Activated CD8-positive, alpha-beta T cell treated with anti-CD3 and anti-CD28 coated beads, Interleukin-2, amount 10 ng/mL, durations not matched to agents 7 days and 5 days (primary cell): ENCODE measurements around the gene WDR83. TPM values are rescaled to one million over a fixed set of nuclear protein-coding genes. Genes with fewer than 3 reads are reported as not detected.
"Not testable (repeated sequence)": the region's sequence is repeated elsewhere in the genome, so short reads cannot be mapped to it uniquely, and the experiment has no call there.

Source experiments
- ATAC-seq: fragments of 150-1000 bp; cut with Tn5 transposase; one replicate; pipeline ENCODE4 v1.10.0; 2021; ENCODE audit warnings: moderate library complexity
- CTCF ChIA-PET: fragments of 350-600 bp; sonication (Branson Sonifier 250); formaldehyde crosslinking; loops from one replicate; lab custom pipeline; 2021; ENCODE audit warnings: antibody characterized with exemption; lab: Charles Lee
- POLR2A ChIA-PET: fragments of 350-600 bp; sonication (Branson Sonifier 250); formaldehyde crosslinking; loops from one replicate; lab custom pipeline; 2021; ENCODE audit warnings: antibody characterized with exemption; lab: Charles Lee
- DNase-seq: peaks from one replicate; pipeline ENCODE4 v3.0.0-alpha.2; 2020
- H3K27ac Mint-ChIP-seq: one replicate; pipeline ENCODE4 v1.8.0; 2021; ENCODE audit warnings: mild to moderate bottlenecking, mixed read lengths
- H3K27me3 Mint-ChIP-seq: one replicate; pipeline ENCODE4 v1.8.0; 2021; ENCODE audit warnings: low read depth, mixed read lengths
- H3K36me3 Mint-ChIP-seq: one replicate; pipeline ENCODE4 v1.8.0; 2021; ENCODE audit warnings: low read depth, mixed read lengths
- H3K4me1 Mint-ChIP-seq: one replicate; pipeline ENCODE4 v1.8.0; 2021; ENCODE audit warnings: low read depth, mixed read lengths
- H3K4me3 Mint-ChIP-seq: one replicate; pipeline ENCODE4 v1.8.0; 2021; ENCODE audit warnings: mild to moderate bottlenecking, mixed read lengths
- H3K9me3 Mint-ChIP-seq: one replicate; pipeline ENCODE4 v1.8.0; 2022; ENCODE audit warnings: mixed read lengths; ENCODE audit not compliant: insufficient read depth
- total RNA-seq, 2 experiments: library from RNA; stranded (reverse); gene quantifications; one replicate each; pipeline ENCODE4 v1.2.3, GENCODE V29; 2021

The WDR83 gene
- total RNA-seq, 2 experiments from 2014 or later, result 16.4 to 19.4 TPM

GRCh38 chr19:12672744-12673143 is 6.1 kb downstream of the WDR83 start:
- CTCF ChIA-PET, result interaction anchor here (1.2 to 2.3 kb wide), 10 partner anchors 9 to 177 kb away, joined by 3 to 13 read pairs (median 6); partner anchors contain the start of genes DHPS, FBXW9, ZNF490 and ZNF791
- ATAC-seq, result no peak
- no peak overlapping the region for H3K4me3 Mint-ChIP-seq
- no peaks in the 10 kb centered on the region for H3K27me3 Mint-ChIP-seq
- H3K9me3 Mint-ChIP-seq, result no peaks in the 10 kb centered on the region
- no peak overlapping the region for H3K27ac Mint-ChIP-seq
- H3K4me1 Mint-ChIP-seq, result peaks cover 34% of the 10 kb centered on the region
- H3K36me3 Mint-ChIP-seq, result peaks cover 47% of the 10 kb centered on the region
- DNase-seq, result no peak
- POLR2A ChIA-PET, result interaction anchor here (1.6 kb wide), 1 partner anchor 109 kb away, joined by 4 read pairs; no protein-coding TSS in a partner anchor

- no peaks in the 10 kb centered on the region for H3K9me3 Mint-ChIP-seq
- CTCF ChIA-PET, result interaction anchor here (2.1 kb wide), 1 partner anchor 82 kb away, joined by 5 read pairs; no protein-coding TSS in a partner anchor
- no peak overlapping the region for H3K4me3 Mint-ChIP-seq
- peaks cover 29% of the 10 kb centered on the region for H3K4me1 Mint-ChIP-seq
- no peak overlapping the region for H3K27ac Mint-ChIP-seq
- ATAC-seq (no peak), DNase-seq (no peak)
- H3K27me3 Mint-ChIP-seq, result no peaks in the 10 kb centered on the region
- POLR2A ChIA-PET, result no interaction called here
- H3K36me3 Mint-ChIP-seq, result peaks cover 52% of the 10 kb centered on the region
These were observed 8.8 kb downstream of the WDR83 start for GRCh38 chr19:12675399-12675798.

GRCh38 chr19:12675940-12676339 is 9.3 kb downstream of the WDR83 start:
- ChIA-PET CTCF (interaction anchor here (0.7 to 2.7 kb wide), 9 partner anchors 17 to 172 kb away, joined by 3 to 10 read pairs (median 5); partner anchors contain the start of gene TRIR), POLR2A (interaction anchor here (1.0 kb wide), 1 partner anchor 19 kb away, joined by 3 read pairs; no protein-coding TSS in a partner anchor)
- Mint-ChIP-seq H3K4me3 (no peak overlapping the region), H3K27me3 (no peaks in the 10 kb centered on the region), H3K36me3 (peaks cover 52% of the 10 kb centered on the region), H3K27ac (no peak overlapping the region), H3K4me1 (peaks cover 25% of the 10 kb centered on the region), H3K9me3 (no peaks in the 10 kb centered on the region)
- ATAC-seq (no peak), DNase-seq (no peak)

GRCh38 chr19:12676384-12676792 is 9.8 kb downstream of the WDR83 start:
- peak overlapping the region; percentile 27 for H3K27ac Mint-ChIP-seq
- H3K4me3 Mint-ChIP-seq, result no peak overlapping the region
- DNase-seq (peak; percentile 92), ATAC-seq (peak; percentile 56)
- CTCF ChIA-PET, result interaction anchor here (0.7 to 2.7 kb wide), 13 partner anchors 17 to 171 kb away, joined by 3 to 10 read pairs (median 4); partner anchors contain the start of genes FBXW9 and TRIR
- peaks cover 55% of the 10 kb centered on the region for H3K36me3 Mint-ChIP-seq
- POLR2A ChIA-PET, result interaction anchor here (1.0 to 1.5 kb wide), 2 partner anchors 9 to 19 kb away, joined by 3 to 4 read pairs; no protein-coding TSS in a partner anchor
- no peaks in the 10 kb centered on the region for H3K27me3 Mint-ChIP-seq
- peaks cover 28% of the 10 kb centered on the region for H3K4me1 Mint-ChIP-seq
- no peaks in the 10 kb centered on the region for H3K9me3 Mint-ChIP-seq

- H3K27ac Mint-ChIP-seq, result no peak overlapping the region
- POLR2A ChIA-PET, result interaction anchor here (1.0 to 1.5 kb wide), 2 partner anchors 9 to 18 kb away, joined by 3 to 4 read pairs; no protein-coding TSS in a partner anchor
- no peaks in the 10 kb centered on the region for H3K27me3 Mint-ChIP-seq
- H3K4me3 Mint-ChIP-seq, result no peak overlapping the region
- CTCF ChIA-PET, result interaction anchor here (0.7 to 2.7 kb wide), 13 partner anchors 8 to 171 kb away, joined by 3 to 10 read pairs (median 4); partner anchors contain the start of genes FBXW9 and TRIR
- DNase-seq (no peak), ATAC-seq (no peak)
- H3K4me1 Mint-ChIP-seq, result peaks cover 27% of the 10 kb centered on the region
- peaks cover 53% of the 10 kb centered on the region for H3K36me3 Mint-ChIP-seq
- no peaks in the 10 kb centered on the region for H3K9me3 Mint-ChIP-seq
These were observed 10.3 kb downstream of the WDR83 start for GRCh38 chr19:12676928-12677327.

- H3K9me3 Mint-ChIP-seq, H3K27me3 Mint-ChIP-seq, H3K4me3 Mint-ChIP-seq, H3K27ac Mint-ChIP-seq, DNase-seq, ATAC-seq: not testable (repeated sequence)
- POLR2A ChIA-PET, result interaction anchor here (1.1 to 1.2 kb wide), 2 partner anchors 9 to 18 kb away, joined by 3 to 4 read pairs; a partner anchor contains a TSS
- CTCF ChIA-PET, result interaction anchor here (1.2 to 2.7 kb wide), 5 partner anchors 9 to 170 kb away, joined by 3 to 10 read pairs (median 6); a partner anchor contains a TSS
- Mint-ChIP-seq H3K36me3 (peaks cover 48% of the 10 kb centered on the region), H3K4me1 (peaks cover 24% of the 10 kb centered on the region)
These were observed 11.4 kb downstream of the WDR83 start for GRCh38 chr19:12678039-12678438.

GRCh38 chr19:12680034-12680433 is 13.4 kb downstream of the WDR83 start:
- no peaks in the 10 kb centered on the region for H3K9me3 Mint-ChIP-seq
- POLR2A ChIA-PET, result interaction anchor here (0.7 to 3.0 kb wide), 2 partner anchors 11 to 195 kb away, joined by 3 to 14 read pairs; a partner anchor contains a TSS
- peak overlapping the region; percentile 94 for H3K4me3 Mint-ChIP-seq
- H3K27me3 Mint-ChIP-seq, result no peaks in the 10 kb centered on the region
- no peak for DNase-seq
- peaks cover 39% of the 10 kb centered on the region for H3K36me3 Mint-ChIP-seq
- H3K4me1 Mint-ChIP-seq, result peaks cover 24% of the 10 kb centered on the region
- ATAC-seq, result no peak
- CTCF ChIA-PET, result interaction anchor here (0.9 to 1.7 kb wide), 4 partner anchors 41 to 116 kb away, joined by 3 to 6 read pairs (median 4); no protein-coding TSS in a partner anchor
- H3K27ac Mint-ChIP-seq, result peak overlapping the region; percentile 54

GRCh38 chr19:12681074-12681987 is 14.7 kb downstream of the WDR83 start, which contains the start of gene DHPS:
Gene DHPS (minus strand): TSS chr19:12681880. CDS start chr19:12681766, 114 bp downstream.
- H3K36me3 Mint-ChIP-seq, result peaks cover 30% of the 10 kb centered on the region
- ChIA-PET CTCF (interaction anchor here (1.0 to 1.4 kb wide), 5 partner anchors 9 to 79 kb away, joined by 3 to 8 read pairs (median 3); no protein-coding TSS in a partner anchor), POLR2A (interaction anchor here (0.6 to 3.0 kb wide), 15 partner anchors 9 to 391 kb away, joined by 3 to 18 read pairs (median 3); partner anchors contain the start of genes FBXW9 and TRIR)
- peak; percentile 81 for ATAC-seq
- no peaks in the 10 kb centered on the region for H3K27me3 Mint-ChIP-seq
- peaks cover 23% of the 10 kb centered on the region for H3K4me1 Mint-ChIP-seq
- peak within 1 kb of the TSS; percentile 95 for H3K27ac Mint-ChIP-seq
- DNase-seq, result peak; percentile 97
- H3K9me3 Mint-ChIP-seq, result no peaks in the 10 kb centered on the region
- H3K4me3 Mint-ChIP-seq, result peak within 1 kb of the TSS; percentile 94

GRCh38 chr19:12685831-12686230 is 19.2 kb downstream of the WDR83 start:
- Mint-ChIP-seq H3K4me3 (no peak overlapping the region), H3K27me3 (no peaks in the 10 kb centered on the region), H3K36me3 (peaks cover 4% of the 10 kb centered on the region), H3K9me3 (no peaks in the 10 kb centered on the region), H3K4me1 (peaks cover 4% of the 10 kb centered on the region), H3K27ac (no peak overlapping the region)
- CTCF ChIA-PET, result interaction anchor here (1.1 to 1.4 kb wide), 3 partner anchors 32 to 75 kb away, joined by 3 to 4 read pairs (median 3); no protein-coding TSS in a partner anchor
- ATAC-seq, result no peak
- no peak for DNase-seq
- POLR2A ChIA-PET, result interaction anchor here (0.7 to 1.9 kb wide), 3 partner anchors 8 to 11 kb away, joined by 3 to 8 read pairs (median 4); partner anchors contain the start of gene FBXW9

- Mint-ChIP-seq H3K27me3 (no peaks in the 10 kb centered on the region), H3K4me1 (no peaks in the 10 kb centered on the region), H3K27ac (no peak within 1 kb of the TSS), H3K9me3 (no peaks in the 10 kb centered on the region), H3K4me3 (no peak within 1 kb of the TSS), H3K36me3 (no peaks in the 10 kb centered on the region)
- DNase-seq (no peak), ATAC-seq (peak; percentile 8)
- CTCF ChIA-PET, result no interaction called here
- POLR2A ChIA-PET, result no interaction called here
These were observed 21.0 kb downstream of the WDR83 start, which contains the start of gene GNG14 for GRCh38 chr19:12687496-12688196. Gene GNG14 (plus strand): TSS chr19:12687998. CDS start chr19:12688049, 51 bp downstream.
